ENCODE measurements around the gene GAPDHS. TPM values are rescaled to one million over a fixed set of nuclear protein-coding genes. Genes with fewer than 3 reads are reported as not detected.

Gene GAPDHS
- total RNA-seq, result 0.20 TPM

GRCh38 chr19:35533201-35533821 is at the start of gene GAPDHS:
Gene GAPDHS (plus strand): TSS chr19:35533456. CDS start chr19:35533528, 72 bp downstream.
- no peak for DNase-seq

- DNase-seq, result no peak
Measured at GRCh38 chr19:35484252-35485036, 48.8 kb upstream of the GAPDHS start.

- DNase-seq, result no peak
Measured at GRCh38 chr19:35486268-35486708, 47.0 kb upstream of the GAPDHS start.

- no peak for DNase-seq
Measured at GRCh38 chr19:35487656-35488182, 45.5 kb upstream of the GAPDHS start.

GRCh38 chr19:35488677-35489076 is 44.6 kb upstream of the GAPDHS start:
- no peak for DNase-seq

GRCh38 chr19:35490364-35490763 is 42.9 kb upstream of the GAPDHS start, which contains the start of gene KRTDAP:
Gene KRTDAP (minus strand): TSS chr19:35490464. CDS start chr19:35490442, 22 bp downstream.
- DNase-seq, result no peak

GRCh38 chr19:35491836-35492360 is 41.4 kb upstream of the GAPDHS start:
- DNase-seq, result no peak

GRCh38 chr19:35493971-35494370 is 39.3 kb upstream of the GAPDHS start:
- no peak for DNase-seq

GRCh38 chr19:35495107-35496064 is 37.9 kb upstream of the GAPDHS start:
- DNase-seq, result peak; percentile 36

GRCh38 chr19:35497406-35497805 is 35.9 kb upstream of the GAPDHS start:
- no peak for DNase-seq

GRCh38 chr19:35498220-35498619 is 35.0 kb upstream of the GAPDHS start:
- DNase-seq, result no peak

GRCh38 chr19:35498984-35499527 is 34.2 kb upstream of the GAPDHS start:
- no peak for DNase-seq

- DNase-seq, result no peak
Measured at GRCh38 chr19:35500611-35501010, 32.6 kb upstream of the GAPDHS start.

- DNase-seq, result no peak
Measured at GRCh38 chr19:35501684-35502083, 31.6 kb upstream of the GAPDHS start.

GRCh38 chr19:35502751-35503150 is 30.5 kb upstream of the GAPDHS start:
- no peak for DNase-seq

GRCh38 chr19:35506011-35506410 is 27.2 kb upstream of the GAPDHS start:
- no peak for DNase-seq

GRCh38 chr19:35507561-35507960 is 25.7 kb upstream of the GAPDHS start:
- no peak for DNase-seq

- DNase-seq, result no peak
Measured at GRCh38 chr19:35508129-35508528, 25.1 kb upstream of the GAPDHS start.

GRCh38 chr19:35509018-35509652 is 24.1 kb upstream of the GAPDHS start:
- DNase-seq, result no peak

GRCh38 chr19:35509861-35510625 is 23.2 kb upstream of the GAPDHS start:
- no peak for DNase-seq

- no peak for DNase-seq
Measured at GRCh38 chr19:35510626-35510964, 22.7 kb upstream of the GAPDHS start.

Data from skin of body (tissue), 2 donors.